ENCODE results near the gene H2BK1.

Gene H2BK1

DNA sequence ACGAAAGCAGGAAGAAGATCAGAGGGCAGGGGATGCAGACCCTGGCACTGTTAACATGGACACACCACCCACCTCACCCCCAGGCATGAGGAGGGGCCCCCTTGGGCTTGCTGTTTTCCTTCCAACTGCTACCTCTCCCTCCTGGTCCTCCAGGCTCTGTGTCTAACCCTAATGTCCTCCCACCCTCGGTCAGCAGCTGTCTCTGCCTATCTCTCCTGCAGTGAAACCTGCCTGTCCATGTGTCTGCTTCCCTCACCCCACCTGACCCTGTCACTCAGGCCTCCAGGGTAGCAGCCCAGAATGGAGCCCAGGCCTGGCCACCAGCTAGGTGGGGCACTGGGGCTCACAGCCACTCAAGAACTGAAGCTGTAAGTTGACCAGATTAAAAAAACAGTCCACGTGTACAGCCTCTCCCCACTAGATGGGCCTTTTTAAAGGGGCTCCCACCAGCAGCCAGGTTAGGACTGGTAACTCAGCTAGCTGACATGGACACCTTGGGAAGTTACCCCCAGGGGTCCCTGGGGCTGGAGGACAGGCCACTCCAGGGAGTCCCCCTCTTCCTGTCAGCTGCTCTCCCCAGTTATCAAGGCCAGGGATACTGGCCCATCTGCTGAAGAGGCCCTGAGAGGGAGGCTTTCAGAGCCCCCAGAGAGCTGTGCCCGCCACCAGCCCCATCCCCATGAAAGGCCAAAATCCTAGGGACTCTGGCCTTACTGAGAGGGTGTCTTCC is 36.7 kb upstream of the H2BK1 start:
- ChIA-PET POLR2A (interaction anchor here (0.8 to 3.8 kb wide), 10 partner anchors 9 to 166 kb away, joined by 3 to 25 read pairs (median 6); partner anchors contain the start of genes ABCF2, CHPF2 and FASTK), CTCF (interaction anchor here (0.5 to 2.3 kb wide), 7 partner anchors 10 to 642 kb away, joined by 3 to 18 read pairs (median 4); partner anchors contain the start of gene ABCF2)
- TF ChIP-seq ELF4 (IDR thresholded peaks at IDR 0.05) (no peak), NFRKB (IDR thresholded peaks at IDR 0.05) (no peak), ZNF384 (IDR thresholded peaks at IDR 0.05) (no peak), L3MBTL2 (conservative IDR thresholded peaks at IDR 0.05) (no peak), FOXA1 (IDR thresholded peaks at IDR 0.05) (no peak), ARNT (IDR thresholded peaks at IDR 0.05) (no peak), FOXK2 (IDR thresholded peaks at IDR 0.05) (no peak), SP1 (IDR thresholded peaks at IDR 0.05) (no peak), CTBP1 (IDR thresholded peaks at IDR 0.05; ENCODE audit: borderline replicate concordance) (no peak), BHLHE40 (IDR thresholded peaks at IDR 0.05; ENCODE audit: borderline replicate concordance) (no peak), HDGF (IDR thresholded peaks at IDR 0.05; ENCODE audit: borderline replicate concordance) (no peak)
- TF ChIP-seq, protein P1, sequence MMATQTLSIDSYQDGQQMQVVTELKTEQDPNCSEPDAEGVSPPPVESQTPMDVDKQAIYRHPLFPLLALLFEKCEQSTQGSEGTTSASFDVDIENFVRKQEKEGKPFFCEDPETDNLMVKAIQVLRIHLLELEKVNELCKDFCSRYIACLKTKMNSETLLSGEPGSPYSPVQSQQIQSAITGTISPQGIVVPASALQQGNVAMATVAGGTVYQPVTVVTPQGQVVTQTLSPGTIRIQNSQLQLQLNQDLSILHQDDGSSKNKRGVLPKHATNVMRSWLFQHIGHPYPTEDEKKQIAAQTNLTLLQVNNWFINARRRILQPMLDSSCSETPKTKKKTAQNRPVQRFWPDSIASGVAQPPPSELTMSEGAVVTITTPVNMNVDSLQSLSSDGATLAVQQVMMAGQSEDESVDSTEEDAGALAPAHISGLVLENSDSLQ (IDR thresholded peaks at IDR 0.05): no peak
- DNase-seq (ENCODE audit: extremely low spot score): no peak

DNA sequence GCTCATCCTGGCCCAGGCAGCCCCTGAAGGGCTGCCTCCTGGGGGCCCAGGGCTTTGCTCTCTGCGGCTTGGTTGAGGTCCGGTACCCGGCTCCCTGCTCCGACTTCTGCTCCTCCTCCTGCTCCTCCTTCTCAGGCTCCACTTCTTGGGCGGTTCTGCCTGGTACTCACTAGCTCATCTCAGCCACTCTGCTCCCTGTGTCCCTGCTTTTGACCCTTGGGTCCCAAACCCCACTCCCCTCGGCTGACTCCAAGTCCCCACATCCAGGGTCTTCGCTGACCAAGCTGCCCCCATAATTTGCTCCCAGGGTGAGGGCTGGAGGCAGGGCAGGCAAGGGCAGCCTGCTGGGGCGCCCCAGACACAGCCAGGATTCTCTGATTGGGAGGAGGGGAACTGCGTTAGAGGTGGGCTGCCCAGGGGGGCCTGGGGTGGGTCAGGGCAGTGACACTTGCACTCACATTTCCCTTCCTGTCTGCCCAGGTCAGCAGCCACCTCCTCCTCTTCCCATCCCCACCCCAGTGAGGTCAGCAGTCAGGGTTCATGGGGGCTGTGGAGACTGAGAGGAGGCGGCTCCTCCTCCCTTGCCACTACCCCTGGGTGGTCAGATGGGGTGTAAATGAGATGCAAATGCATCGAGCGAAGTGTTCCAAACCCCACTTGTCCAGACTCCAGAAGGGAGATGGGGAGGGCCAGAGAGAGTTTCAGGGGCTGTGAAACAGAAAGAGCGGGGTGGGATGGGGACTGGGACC is 36.0 kb upstream of the H2BK1 start:
- ChIA-PET POLR2A (interaction anchor here (1.4 to 3.8 kb wide), 7 partner anchors 9 to 61 kb away, joined by 4 to 25 read pairs (median 8); partner anchors contain the start of genes ABCF2 and CHPF2), CTCF (interaction anchor here (0.5 to 2.3 kb wide), 12 partner anchors 10 to 643 kb away, joined by 3 to 18 read pairs (median 4); partner anchors contain the start of gene ABCF2)
- DNase-seq (ENCODE audit: extremely low spot score): no peak
- TF ChIP-seq LEF1 (IDR thresholded peaks at IDR 0.05; ENCODE audit: borderline replicate concordance) (no peak), ZNF384 (IDR thresholded peaks at IDR 0.05) (no peak), BHLHE40 (IDR thresholded peaks at IDR 0.05; ENCODE audit: borderline replicate concordance) (no peak), SUZ12 (IDR thresholded peaks at IDR 0.05) (no peak), CTBP1 (IDR thresholded peaks at IDR 0.05; ENCODE audit: borderline replicate concordance) (no peak), FOXK2 (IDR thresholded peaks at IDR 0.05) (no peak), ARNT (IDR thresholded peaks at IDR 0.05) (no peak), L3MBTL2 (conservative IDR thresholded peaks at IDR 0.05) (no peak), FOXM1 (IDR thresholded peaks at IDR 0.05; ENCODE audit: borderline replicate concordance) (no peak), NFRKB (IDR thresholded peaks at IDR 0.05) (no peak), TARDBP (IDR thresholded peaks at IDR 0.05) (no peak), HDGF (IDR thresholded peaks at IDR 0.05; ENCODE audit: borderline replicate concordance) (no peak), SP1 (IDR thresholded peaks at IDR 0.05) (no peak), ELF4 (IDR thresholded peaks at IDR 0.05) (no peak), FOXA1 (IDR thresholded peaks at IDR 0.05) (no peak)
- TF ChIP-seq, protein P1 (IDR thresholded peaks at IDR 0.05): no peak

DNA sequence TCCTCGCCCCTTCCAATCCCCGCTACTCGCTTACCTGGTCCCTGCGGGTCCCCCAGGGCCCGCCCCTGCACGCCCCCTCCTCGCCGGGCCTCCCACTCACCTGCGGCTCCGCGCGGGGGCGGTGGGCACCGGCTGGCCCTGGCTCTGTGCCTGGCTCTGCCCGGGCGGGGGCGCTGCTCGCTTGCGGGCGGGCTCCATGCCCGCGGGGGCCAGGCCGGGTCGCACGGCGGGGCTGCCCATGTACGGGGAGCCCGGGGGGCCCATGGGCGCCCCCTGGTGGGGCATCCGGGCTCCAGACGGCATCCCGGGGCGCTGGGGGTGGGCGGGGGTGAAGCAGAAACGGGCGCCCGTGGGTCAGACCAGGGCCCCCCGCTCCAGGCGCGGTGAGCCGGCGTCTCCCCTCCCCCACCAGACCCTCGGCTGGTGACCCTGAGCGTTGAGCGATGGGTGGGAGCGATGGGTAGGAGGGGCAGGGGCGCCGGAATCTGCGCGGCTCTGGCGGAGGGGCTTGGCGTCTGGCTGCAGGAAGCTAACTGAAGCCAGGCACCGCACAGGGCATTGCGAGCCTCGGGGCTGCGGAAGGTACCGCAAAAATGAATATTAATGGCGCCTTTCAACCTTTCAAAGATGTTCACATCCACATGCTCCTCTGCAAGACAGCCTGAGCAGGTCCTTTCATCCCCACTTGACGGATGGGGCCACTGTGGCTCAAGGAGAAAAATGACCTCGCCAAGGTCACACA is 35.2 kb upstream of the H2BK1 start:
- ChIA-PET CTCF (interaction anchor here (0.6 to 2.3 kb wide), 12 partner anchors 9 to 60 kb away, joined by 3 to 31 read pairs (median 6); partner anchors contain the start of gene CHPF2), POLR2A (interaction anchor here (1.4 to 3.5 kb wide), 4 partner anchors 10 to 31 kb away, joined by 5 to 29 read pairs (median 22); partner anchors contain the start of gene ABCF2)
- DNase-seq (ENCODE audit: extremely low spot score): peak; percentile 83
- TF ChIP-seq FOXM1 (IDR thresholded peaks at IDR 0.05; ENCODE audit: borderline replicate concordance): peak; percentile 54; the same call in 1 of the 2 replicates
- no peak for TF ChIP-seq NFRKB (IDR thresholded peaks at IDR 0.05)

DNA sequence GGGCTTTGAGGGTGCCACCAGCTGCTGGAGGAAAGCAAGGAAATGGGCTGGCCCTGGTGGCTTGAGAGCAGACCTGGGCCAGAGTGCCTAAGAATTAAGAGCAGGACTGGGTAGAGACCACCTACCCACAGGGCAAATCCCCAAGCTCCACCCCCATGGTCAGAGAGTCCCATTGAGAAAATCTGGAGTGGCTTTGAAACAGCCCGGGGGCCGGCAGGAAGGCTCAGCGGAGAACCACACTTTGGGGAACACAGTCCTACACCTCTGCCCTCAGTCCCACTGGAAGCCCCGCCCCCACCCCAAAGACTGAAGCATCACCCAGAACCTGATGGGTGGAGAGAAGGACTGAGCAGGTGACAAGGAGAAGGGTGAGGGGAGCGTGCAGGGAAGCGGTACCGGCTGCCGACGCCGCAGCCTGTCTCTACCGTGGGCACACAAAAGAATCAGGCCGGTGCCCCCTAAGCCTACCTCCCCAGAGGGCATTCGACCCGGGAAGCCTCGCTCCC is 34.6 kb upstream of the H2BK1 start:
- ChIA-PET POLR2A (interaction anchor here (1.4 to 3.5 kb wide), 4 partner anchors 9 to 32 kb away, joined by 5 to 29 read pairs (median 5); partner anchors contain the start of gene ABCF2), CTCF (interaction anchor here (1.1 to 2.3 kb wide), 15 partner anchors 8 to 95 kb away, joined by 3 to 31 read pairs (median 4); partner anchors contain the start of genes ABCF2, CHPF2 and GBX1)
- DNase-seq (ENCODE audit: extremely low spot score): no peak
- TF ChIP-seq FOXM1 (IDR thresholded peaks at IDR 0.05; ENCODE audit: borderline replicate concordance) (no peak), TARDBP (IDR thresholded peaks at IDR 0.05) (no peak), ZNF384 (IDR thresholded peaks at IDR 0.05) (no peak), SP1 (IDR thresholded peaks at IDR 0.05) (no peak), ARNT (IDR thresholded peaks at IDR 0.05) (no peak), L3MBTL2 (conservative IDR thresholded peaks at IDR 0.05) (no peak), LEF1 (IDR thresholded peaks at IDR 0.05; ENCODE audit: borderline replicate concordance) (no peak), SUZ12 (IDR thresholded peaks at IDR 0.05) (no peak), FOXA1 (IDR thresholded peaks at IDR 0.05) (no peak), CTBP1 (IDR thresholded peaks at IDR 0.05; ENCODE audit: borderline replicate concordance) (no peak), NFRKB (IDR thresholded peaks at IDR 0.05) (no peak), ELF4 (IDR thresholded peaks at IDR 0.05) (no peak), HDGF (IDR thresholded peaks at IDR 0.05; ENCODE audit: borderline replicate concordance) (no peak), FOXK2 (IDR thresholded peaks at IDR 0.05) (no peak), BHLHE40 (IDR thresholded peaks at IDR 0.05; ENCODE audit: borderline replicate concordance) (no peak)
- TF ChIP-seq, protein P1 (IDR thresholded peaks at IDR 0.05): no peak

Measured in HEK293T (cell line).